ENCODE measurements around the gene LDHAL6B.
"Not testable (repeated sequence)": the region's sequence is repeated elsewhere in the genome, so short reads cannot be mapped to it uniquely, and the experiment has no call there.

LDHAL6B gene

DNA sequence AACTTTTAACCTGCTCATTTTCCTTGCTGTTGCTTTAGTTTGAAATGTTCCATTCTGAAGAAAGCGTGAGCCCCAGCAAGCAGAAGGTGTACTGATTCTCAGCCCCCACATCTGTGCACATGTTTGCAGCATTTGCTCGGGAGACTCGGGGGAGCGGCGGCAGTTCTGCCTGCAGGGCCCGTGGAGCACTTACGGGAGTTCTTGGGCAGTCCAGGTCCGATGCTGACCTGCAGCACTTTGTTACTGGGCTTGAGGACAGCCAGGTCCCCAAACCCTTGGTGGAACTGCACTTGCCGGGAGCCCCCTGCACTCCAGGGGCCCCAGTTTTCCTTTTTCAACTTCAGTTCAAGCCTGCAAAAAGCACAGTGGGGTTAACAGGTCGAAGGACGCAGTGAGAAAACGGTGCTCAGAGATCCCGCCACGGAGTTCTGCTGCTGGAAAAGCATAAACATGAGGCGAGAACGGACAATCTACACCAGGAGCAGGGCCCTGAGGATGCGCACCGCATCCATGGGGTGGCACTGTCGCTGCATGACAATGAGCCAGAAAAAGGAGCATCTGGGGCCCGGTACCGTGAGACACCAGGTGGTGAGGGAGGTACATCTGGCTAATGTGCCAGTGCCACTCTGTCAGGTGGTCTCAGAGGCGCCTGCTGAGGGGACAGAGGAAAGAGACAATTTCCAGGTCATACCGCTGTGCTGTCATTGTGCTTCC, 45.6 kb upstream of the LDHAL6B start:
- no peak overlapping the region for H3K4me3 ChIP-seq
- intact Hi-C loops (cut with DNase I; ENCODE audit: low total_unique reads), result loop anchor here (10.0 kb wide), 1 partner anchor 214 kb away; the partner anchor contains the start of gene MYO1E
- TF ChIP-seq, protein P1, sequence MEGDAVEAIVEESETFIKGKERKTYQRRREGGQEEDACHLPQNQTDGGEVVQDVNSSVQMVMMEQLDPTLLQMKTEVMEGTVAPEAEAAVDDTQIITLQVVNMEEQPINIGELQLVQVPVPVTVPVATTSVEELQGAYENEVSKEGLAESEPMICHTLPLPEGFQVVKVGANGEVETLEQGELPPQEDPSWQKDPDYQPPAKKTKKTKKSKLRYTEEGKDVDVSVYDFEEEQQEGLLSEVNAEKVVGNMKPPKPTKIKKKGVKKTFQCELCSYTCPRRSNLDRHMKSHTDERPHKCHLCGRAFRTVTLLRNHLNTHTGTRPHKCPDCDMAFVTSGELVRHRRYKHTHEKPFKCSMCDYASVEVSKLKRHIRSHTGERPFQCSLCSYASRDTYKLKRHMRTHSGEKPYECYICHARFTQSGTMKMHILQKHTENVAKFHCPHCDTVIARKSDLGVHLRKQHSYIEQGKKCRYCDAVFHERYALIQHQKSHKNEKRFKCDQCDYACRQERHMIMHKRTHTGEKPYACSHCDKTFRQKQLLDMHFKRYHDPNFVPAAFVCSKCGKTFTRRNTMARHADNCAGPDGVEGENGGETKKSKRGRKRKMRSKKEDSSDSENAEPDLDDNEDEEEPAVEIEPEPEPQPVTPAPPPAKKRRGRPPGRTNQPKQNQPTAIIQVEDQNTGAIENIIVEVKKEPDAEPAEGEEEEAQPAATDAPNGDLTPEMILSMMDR (IDR thresholded peaks at IDR 0.05), result no peak
- peaks cover 0 to 16% (median 6%) of the 10 kb centered on the region in 4 donors for H3K4me1 ChIP-seq
- no peak overlapping the region for H3K27ac ChIP-seq
- peaks cover 66 to 81% (median 69%) of the 10 kb centered on the region in 3 donors for H3K36me3 ChIP-seq
- H3K9me3 ChIP-seq, result no peaks in the 10 kb centered on the region
- H3K27me3 ChIP-seq, result no peaks in the 10 kb centered on the region
- DNase-seq, result no peak

DNA sequence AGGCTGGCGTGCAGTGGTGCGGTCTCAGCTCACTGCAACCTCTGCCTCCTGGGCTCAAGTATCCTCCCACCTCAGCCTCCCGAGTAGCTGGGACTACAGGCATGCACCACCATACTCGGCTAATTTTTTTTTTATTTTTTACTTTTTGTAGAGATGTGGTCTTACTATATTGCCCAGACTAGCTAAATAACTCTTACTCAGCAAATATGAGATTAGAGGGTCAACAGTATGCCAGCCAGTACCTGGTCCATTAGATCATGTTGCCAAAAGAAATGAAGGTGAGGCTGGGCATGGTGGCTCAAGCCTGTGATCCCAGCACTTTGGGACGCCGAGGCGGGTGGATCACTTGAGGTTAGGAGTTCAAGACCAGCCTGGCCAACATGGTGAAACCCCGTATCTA, 44.6 kb upstream of the LDHAL6B start:
- not testable (repeated sequence) for H3K4me3 ChIP-seq, H3K9me3 ChIP-seq, H3K27ac ChIP-seq, H3K27me3 ChIP-seq, DNase-seq
- H3K4me1 ChIP-seq, result peaks cover 0 to 18% (median 11%) of the 10 kb centered on the region in 4 donors
- H3K36me3 ChIP-seq, result peaks cover 56 to 71% (median 59%) of the 10 kb centered on the region in 3 donors
- intact Hi-C loops (cut with DNase I; ENCODE audit: low total_unique reads), result loop anchor here (10.0 kb wide), 1 partner anchor 213 kb away; the partner anchor contains the start of gene MYO1E

DNA sequence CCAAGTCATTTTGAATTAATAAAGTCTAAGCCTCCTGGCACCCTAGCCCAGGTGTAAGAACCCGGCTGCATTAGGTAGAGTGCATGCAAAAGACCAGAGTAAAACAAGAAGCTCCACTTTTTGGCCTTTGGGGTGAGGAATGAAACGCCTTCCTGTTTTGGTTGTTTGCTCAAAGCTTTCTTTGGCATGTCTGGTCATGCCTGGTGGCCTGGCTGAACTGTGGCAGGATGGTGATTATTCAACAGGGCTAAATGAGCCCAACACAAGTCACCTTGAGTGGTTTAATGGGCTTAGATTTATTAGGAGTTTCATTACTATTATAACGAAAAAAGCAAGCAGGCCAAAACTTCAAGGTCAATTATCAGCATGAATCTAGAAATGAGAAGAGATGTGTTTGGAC, 40.9 kb upstream of the LDHAL6B start:
- intact Hi-C loops (cut with DNase I; ENCODE audit: low total_unique reads), result loop anchor here (10.0 kb wide), 1 partner anchor 209 kb away; the partner anchor contains the start of gene MYO1E
- peaks cover 6 to 41% (median 31%) of the 10 kb centered on the region in 4 donors for H3K4me1 ChIP-seq
- H3K36me3 ChIP-seq, result peaks cover 21 to 38% (median 23%) of the 10 kb centered on the region in 3 donors
- no peak for DNase-seq
- H3K4me3 ChIP-seq, result no peak overlapping the region
- no peaks in the 10 kb centered on the region for H3K9me3 ChIP-seq
- TF ChIP-seq, protein P1 (IDR thresholded peaks at IDR 0.05), result no peak
- H3K27me3 ChIP-seq, result no peaks in the 10 kb centered on the region
- peak overlapping the region; percentile 85 to 93 for H3K27ac ChIP-seq

DNA sequence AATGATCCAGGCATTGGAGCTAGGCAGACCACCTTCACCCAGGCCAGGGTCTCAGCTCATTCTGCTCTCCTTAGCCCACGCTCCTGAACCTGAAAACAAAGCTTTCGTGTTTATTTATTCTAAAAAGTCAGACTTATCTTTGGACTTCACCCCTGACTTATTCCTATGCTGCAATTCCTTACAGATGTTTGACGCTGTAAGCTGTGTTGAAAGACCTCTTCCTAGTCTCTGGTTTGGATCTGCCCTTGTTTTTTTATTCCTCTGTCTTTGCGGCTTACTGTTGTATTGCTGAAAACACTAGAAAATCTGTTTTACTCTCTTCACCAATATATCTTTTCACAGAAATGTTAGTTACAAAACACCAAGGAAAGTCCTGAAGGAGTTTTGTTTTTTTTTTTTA, 40.5 kb upstream of the LDHAL6B start:
- H3K4me3 ChIP-seq, result no peak overlapping the region
- H3K27ac ChIP-seq, result peak overlapping the region; percentile 85 to 93
- H3K27me3 ChIP-seq, result no peaks in the 10 kb centered on the region
- H3K4me1 ChIP-seq, result peaks cover 6 to 45% (median 33%) of the 10 kb centered on the region in 4 donors
- TF ChIP-seq, protein P1 (IDR thresholded peaks at IDR 0.05), result no peak
- peaks cover 16 to 38% (median 18%) of the 10 kb centered on the region in 3 donors for H3K36me3 ChIP-seq
- intact Hi-C loops (cut with DNase I; ENCODE audit: low total_unique reads), result loop anchor here (10.0 kb wide), 1 partner anchor 209 kb away; the partner anchor contains the start of gene MYO1E
- DNase-seq, result no peak
- no peaks in the 10 kb centered on the region for H3K9me3 ChIP-seq

DNA sequence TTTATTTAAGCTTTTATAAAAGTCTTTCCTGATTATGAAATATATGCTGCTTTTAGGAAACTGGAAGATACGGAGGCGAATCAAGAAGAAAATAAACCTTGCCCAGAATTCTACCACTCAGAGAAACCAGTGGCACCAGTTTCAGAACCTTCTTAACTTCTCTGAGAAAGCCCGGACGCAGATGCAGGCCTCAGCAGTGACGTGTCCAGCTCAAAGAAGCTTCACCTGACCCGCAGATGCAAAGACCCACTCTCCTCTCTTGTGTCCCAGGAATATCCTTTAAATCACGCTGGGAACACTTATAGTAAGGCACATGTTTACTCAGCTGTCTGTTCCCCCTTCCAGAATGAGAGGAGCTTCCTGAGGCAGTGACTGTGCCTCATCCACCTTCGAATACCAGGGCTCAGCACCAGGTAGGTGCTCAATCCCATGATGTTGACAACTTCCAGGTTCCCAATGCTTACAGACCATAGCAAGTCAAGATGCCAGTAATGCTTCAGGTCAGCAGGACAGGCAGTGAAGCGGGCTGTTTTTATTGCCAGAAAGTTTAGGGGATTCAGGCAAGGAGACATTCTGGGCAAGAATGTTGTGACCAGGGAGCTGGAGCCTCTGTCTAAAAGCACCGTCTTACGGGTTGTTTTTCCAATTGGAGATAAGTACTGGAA, 39.9 kb upstream of the LDHAL6B start:
- Histone ChIP-seq H3K27ac (peak overlapping the region; percentile 85 to 93), H3K4me1 (peaks cover 6 to 47% (median 34%) of the 10 kb centered on the region in 4 donors), H3K36me3 (peaks cover 11 to 36% (median 15%) of the 10 kb centered on the region in 3 donors), H3K4me3 (no peak overlapping the region), H3K27me3 (no peaks in the 10 kb centered on the region), H3K9me3 (no peaks in the 10 kb centered on the region)
- TF ChIP-seq, protein P1 (IDR thresholded peaks at IDR 0.05), result no peak
- no peak for DNase-seq
- intact Hi-C loops (cut with DNase I; ENCODE audit: low total_unique reads), result loop anchor here (10.0 kb wide), 1 partner anchor 208 kb away; the partner anchor contains the start of gene MYO1E
